ENCODE data around the gene ABCD3.
A peak's percentile ranks its signal among the peaks of the same experiment; 100 is the strongest.

ABCD3 gene

DNA sequence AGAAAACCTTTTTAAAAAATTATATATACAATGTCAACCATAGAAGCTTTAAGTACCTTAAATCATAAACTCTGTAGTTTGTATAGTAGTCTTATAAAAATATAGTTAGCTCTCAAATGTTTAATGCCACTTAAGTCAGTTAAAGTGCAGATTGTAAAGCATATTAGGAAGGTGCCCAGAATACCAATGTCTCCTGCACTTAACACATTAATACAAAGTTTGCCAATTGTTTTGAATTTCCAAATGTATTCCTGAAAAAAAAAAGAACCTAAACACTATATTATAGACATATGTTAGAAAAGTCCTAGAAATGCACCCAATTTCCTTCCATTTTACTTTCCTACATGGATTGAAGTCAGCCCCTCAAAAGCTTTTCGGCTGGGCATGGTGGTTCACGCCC, 111.2 kb downstream of the ABCD3 start:
- DNase-seq = no peak

DNA sequence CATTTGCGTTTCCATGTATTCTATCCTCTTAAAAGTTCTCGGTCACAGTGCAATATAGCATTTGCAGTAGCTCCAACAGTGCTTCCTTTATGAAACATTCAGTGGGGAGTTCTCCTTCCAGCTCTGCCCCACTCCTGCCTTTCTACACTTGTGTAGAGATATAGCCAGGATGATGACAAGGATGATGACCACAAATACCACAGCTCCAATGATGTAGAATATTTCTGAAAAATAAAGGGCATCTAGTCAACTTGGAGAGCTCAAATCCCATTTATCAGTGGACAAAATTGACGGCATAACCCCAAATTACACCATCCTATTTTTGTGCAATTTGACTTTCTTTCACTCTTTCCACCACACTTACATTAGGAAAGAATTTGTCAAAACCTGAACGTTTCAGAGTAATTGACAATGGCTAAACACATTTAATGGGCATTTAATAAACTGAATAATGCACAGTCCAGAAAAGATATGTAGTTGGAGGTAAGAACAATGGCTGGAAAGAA, 112.2 kb downstream of the ABCD3 start:
- no peak for DNase-seq

DNA sequence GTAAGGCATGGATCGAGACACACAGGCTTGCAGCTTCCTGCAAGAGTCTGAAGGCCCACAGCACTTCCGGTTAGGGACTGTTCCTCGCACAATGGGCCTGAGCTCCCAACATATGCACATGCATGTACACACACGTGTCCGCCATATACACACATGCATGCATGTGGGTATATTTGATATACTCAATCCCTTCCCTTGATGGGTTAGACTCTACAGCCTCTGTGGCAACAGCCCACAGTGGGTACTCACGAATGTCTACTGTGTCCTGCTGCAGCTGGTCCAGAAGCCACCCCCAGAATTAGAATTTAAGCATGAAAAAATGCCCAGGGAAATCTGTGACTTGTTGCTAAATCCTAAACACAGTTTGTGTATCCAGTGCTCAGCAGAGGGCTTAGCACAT, 113.5 kb downstream of the ABCD3 start:
- no peak for DNase-seq

DNA sequence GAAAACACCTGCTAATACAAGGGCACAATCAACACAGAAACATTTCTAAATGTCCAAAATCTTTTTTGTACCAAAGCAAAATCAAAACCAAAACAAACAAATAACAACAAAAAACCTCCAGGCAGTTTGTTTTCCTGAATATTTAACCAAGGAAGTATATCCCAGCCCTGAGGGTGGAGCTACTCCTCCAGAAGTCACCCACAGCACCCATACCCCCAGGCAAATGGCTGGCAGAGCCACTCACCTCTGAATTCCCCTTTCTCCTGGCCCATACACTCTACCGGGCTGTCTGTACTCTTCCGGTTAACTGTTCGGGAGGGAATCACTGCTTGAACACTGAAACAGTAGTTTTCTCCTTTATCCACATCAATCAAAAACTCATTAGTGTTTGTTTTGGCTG, 113.9 kb downstream of the ABCD3 start:
- peak; percentile 62 for DNase-seq

DNA sequence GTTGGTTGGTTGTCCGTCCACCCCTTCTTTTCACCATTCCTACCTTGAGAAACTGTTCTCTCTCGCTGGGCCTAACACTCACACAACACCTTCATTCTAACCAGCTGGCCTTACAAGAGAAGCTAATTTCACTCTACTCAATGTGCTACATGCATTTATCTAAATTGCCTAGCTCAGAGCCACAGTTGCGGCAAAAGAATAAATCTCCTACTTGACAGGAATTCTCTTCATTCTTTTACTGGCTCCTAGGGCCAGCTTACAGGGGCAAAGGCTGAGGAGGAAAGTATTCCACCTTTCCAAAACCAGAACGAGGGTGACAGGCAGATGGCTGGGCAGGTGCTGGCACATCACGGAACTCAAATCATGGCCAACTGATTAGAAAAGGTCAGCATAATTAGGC, 116.9 kb downstream of the ABCD3 start:
- DNase-seq = no peak

DNA sequence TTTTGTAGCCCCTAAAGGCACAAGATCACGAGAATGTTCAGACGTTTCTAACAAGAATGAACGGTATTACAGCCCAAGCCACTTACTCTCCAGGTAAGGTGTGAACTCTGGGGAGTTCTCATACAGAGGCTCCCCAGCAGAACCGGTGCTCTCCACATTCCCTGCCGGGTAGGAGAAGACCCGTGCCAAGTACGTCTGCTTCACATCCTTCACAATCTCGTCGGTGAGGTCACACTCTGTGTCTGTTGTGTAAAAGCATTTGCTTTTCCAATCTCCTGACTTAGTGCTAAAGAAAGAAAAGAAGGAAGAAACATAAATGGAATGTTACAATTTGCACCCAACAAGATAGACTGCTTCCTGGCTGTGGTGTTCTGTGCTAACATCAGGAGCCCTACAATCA, 117.7 kb downstream of the ABCD3 start:
- DNase-seq = no peak

DNA sequence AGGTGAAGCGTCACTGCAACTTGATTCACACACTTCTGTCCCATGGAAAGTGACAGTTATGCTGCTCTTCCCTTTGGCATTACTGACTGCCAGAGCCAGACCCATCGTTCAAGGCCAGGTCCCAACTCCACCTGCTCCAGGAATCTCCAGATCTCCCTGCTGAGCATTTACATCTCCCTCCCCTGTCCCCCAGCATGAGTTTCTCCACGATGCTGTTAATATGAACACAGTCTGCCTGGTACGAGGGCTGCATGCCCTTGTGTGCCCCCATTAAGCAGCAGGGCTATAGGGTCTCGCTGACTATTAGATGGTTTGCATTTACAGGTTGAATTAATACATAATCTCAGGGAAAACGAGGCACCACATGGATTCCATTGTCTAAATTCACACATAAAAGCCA, 119.1 kb downstream of the ABCD3 start:
- DNase-seq = no peak

DNA sequence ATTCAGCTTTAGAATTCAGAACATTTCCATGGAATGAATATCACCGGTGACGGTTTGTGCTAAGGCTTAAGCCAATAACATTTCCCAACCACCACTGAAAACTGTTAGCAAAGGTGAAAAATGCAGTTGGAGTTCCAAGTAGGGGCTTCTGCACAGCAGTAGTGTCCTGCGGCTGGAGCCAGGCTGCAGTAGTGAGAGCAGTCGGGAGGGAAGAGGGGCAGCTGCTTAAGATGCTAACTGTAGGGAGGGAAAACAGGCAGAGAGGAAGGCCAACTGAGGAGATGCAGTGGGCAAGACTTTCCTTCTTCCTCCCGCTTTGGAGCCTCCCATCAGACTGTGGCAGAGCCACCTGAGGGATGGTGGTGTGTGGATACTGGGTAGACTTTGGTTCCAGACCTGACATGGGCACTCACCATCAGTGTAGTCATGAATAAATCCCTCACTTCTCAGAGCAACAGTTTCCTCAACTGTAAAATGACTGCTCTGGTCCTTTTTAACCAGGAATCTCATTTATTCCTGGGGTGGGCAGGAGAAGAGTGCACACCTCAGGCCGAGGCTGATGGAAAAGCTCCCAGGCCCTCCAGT, 120.1 kb downstream of the ABCD3 start:
- DNase-seq = no peak

DNA sequence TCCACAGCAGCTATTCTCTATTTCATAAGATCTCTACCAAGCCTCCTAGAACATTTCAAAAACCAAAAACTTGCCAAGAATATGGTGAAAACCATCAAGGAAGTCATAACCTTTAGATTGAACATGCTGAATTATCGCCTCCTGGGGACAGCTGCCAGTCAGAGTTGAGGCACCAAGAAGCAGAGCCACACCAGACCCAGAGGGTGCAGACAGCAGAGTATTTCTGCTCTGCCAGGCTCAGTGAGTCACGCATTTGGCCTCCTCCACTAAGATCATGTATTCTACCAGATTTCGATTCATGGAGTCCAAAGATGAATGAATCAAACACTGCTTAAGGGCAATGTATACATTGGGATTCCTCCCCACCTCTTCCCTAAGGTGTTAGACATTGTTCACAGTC, 121.3 kb downstream of the ABCD3 start:
- DNase-seq = no peak

DNA sequence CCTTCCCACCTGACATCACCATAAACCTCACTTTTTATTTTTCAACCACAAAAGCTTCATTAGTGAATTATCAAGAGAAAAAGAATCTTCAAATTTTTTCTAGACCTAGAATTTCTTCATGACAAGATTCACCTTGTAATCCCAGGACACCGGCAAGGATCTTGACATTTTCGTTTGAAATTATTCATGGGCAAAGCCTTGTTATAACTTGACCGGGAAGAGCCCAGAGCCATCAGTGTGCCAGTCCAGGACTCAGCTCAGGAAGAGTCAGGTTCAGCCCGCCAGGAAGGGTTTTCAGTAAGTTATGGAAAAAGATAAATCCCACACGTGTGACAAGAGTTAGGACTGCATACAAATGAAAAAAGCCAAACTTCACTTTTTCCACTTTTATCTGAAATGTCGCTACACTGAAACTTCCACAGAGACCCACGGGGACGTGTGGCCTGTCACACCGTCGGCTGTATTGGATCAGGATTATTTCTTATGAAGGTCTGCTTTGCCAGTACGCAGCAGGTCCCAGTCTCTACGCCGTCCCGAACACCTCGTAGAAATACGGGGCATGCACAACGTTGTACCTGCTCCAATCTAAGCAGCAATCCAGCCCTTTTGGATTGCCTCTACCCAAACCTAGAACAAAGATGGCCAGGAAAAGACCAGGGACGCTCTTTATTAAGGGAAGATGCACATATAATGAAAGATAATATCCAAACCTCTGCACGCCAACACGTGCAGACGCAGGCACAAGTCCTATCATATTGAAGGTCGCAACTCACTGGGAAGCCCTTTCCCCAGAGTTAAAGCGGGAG, 122.5 kb downstream of the ABCD3 start:
- no peak for DNase-seq

DNA sequence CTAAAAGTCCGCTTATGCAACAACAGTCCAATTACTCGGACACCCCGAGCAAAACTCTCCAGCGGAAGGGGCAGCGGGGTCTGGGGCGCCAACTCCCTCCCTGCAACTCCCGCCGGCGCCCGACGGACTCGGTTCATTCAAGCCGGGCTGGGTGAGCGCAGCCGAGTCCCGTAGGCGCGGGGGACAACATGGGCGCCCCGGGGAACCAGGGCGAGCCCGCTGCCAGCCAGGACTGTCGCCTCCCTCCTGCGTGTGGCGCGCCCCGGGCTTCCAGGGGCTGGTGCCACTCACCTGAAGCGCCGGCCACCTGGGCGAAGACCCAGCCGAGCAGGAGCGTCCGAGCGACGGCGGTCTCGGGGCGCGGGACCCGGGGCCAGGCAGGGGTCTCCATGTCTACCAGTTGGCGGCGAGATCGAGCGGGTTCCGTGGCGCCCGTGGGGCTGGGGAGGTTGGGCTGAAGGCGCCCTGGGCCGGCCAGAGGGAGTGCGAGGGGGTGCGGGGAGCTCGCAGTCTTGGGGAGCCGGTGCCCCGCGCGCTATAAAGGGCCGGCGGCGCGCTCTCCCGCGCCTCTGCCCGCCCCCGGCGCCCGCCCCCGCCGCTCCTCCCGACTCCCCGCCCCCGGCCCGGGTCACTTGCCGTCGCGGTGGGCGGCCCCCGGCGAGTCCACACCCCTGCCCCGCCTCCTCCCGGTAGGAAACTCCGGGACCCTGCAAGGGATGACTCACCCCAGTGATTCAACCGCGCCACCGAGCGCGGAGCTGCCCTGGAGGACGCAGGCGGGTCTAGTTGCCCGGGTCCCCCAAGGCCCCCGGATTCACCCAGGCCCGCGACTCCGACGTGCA, 123.3 kb downstream of the ABCD3 start, which contains the start of gene F3:
TSS of gene F3 (minus strand) at position 514 of the 842 bp plus-strand sequence. CDS start at position 391, 123 bp downstream.
- peak; percentile 97 for DNase-seq

DNA sequence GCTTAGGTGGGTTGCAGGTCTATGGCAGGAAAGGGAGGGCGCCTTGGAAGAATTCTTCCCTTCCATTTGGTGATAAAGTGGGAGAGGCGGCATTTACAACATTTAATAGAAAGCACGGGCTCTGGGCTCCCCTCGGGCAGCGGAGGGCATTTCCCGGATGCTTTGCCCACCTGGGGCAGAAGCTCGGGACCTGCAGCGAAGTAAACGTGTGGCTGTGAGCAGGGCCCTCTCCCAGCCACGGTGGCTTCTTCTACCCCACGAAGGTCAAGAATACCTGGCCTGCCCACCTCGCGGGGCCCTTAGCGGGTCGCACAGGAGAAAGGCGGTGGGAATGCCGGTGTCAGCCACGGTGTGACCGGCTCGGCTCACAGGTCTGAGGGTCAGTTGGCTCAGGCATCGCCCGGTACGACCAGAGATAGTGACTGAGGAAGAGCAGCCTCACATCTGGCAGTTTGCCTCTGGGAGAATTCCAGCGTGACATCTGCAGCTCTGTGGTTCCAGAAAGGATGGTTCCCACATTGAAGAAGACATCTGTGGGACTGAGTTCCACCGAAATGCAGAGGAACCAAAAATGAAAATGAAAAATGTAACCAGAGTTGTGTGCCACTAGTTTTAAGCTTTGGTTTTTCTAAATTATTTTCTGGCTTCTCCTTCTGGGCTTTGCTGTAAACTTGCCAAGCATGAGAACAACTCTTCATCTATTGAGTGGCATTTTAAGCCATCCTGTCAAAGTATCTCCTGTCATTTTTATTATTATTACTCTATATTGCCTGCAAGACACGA, 124.1 kb downstream of the ABCD3 start:
- peak; percentile 77 for DNase-seq

DNA sequence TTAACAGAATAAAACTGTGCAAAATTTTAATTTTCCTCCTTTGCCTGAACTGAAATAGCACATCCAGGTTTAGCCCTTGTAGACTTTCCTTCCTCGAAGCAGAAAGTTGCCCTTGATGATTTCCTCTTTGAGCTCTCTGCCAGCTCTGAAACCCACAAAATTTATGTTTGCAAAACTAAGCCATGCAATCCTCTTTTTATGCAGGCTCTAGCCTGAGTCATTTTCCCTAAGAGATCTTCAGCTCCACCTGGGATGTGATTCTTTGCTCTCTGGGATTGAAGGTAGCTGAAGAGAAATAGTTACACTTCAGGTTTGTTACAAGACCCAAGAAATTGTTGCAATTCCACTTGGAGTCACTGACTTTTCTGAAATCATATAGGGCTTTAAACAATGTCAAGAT, 124.8 kb downstream of the ABCD3 start:
- peak; percentile 50 for DNase-seq

DNA sequence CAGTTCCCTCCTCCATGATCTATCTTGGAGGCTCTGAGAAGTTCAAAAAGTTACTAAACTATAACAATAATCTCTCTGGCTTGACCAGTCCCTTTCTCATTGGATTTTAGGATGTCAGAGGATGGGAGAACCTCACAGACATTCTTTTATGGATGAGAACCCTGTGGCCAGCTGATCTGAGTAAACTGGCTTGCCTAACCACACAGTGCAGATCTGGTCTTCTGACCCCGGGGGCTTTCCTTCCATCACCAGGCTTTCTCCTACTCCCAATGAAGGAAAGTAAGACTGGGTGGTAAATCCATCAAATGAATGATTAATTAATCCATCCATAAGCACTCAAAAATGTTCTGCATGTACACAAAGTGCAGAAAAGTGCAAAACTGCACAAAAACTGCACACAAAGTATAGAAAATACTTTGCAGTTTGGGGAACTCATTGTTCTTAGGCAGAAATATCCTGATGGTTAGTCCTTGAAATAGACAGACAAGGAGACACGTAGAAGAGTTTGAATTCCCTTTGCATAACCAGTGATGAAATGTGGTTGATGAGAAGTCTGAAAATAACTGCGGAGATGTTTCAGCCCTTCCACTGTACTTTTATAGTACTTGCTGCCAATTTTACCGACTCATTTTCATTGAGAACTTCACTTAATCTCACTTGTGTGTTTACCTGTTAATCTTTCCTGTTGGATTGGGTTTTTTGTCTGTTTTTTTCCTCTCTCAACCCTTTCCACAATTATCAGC, 125.9 kb downstream of the ABCD3 start:
- DNase-seq = no peak

DNA sequence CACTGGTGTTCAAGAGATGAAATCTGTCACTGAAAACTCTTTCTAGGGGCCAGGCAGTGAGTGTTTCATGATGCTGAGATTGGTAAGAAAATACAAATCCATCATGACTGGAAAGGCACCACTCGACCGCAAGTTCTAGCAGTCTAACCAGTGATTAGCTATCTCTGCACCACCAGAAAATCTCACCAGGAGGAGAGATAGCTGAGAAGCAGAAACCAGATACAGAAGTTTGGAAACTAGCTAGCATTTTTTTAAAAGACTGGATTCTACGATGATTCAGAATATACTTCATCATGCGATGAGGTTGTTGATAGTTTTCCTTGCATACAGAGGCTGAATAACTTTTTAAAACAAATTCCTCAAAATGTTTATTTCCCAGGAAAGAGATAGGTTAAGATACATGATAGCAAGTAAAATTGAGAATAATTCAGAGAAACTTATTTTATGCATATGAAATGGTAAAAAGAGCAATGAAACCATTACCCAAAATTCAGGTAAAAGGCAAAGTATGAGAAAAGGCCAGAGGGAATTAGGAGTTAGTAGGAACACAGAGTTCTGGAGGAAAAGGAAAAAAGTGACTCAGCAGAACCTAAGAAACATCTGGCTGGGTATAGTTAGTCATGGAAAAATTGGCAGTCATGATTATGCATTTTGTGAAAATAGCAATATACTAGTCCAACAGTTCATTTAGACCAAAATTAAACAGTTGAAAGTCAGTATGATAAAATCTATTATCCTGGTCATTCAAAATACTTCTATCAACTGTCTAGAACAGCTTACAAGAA, 126.7 kb downstream of the ABCD3 start:
- DNase-seq = no peak

DNA sequence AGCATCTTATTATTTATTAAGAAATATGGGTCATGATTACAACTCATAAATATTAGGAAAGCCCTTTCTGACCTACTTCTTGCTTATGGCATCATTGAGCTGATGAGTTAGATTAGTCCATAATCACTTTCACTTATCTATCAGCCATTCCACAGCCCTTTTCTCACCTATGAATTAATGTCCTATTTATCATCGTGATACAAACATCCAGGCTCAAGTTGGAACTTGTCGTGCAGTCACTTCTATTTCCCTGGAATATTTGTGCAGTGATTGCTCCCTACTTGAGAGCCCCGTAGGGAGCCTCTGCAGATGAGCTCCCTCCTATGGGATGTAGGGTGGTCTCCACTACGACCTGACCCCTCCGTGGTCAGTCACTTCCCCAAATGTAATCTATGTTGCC, 131.5 kb downstream of the ABCD3 start:
- no peak for DNase-seq

DNA sequence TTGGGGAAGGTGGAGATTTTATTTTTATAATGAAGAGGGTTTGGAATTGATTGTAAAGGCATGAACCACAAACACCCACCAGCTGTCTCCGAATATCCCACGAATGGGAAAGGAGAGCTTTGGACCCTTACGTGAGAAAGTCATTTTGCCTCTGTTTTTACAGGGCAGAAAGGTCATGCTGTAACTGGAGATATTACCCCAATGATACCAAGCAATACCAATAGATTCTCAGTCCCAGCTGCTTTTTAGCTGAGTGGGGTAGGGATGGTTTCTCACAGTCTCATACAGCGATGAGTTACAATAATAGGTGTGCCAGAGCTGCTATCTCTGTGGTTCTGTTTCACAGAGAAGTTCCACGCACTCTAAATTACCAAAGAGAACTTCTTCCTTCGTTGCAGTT, 132.2 kb downstream of the ABCD3 start:
- no peak for DNase-seq

DNA sequence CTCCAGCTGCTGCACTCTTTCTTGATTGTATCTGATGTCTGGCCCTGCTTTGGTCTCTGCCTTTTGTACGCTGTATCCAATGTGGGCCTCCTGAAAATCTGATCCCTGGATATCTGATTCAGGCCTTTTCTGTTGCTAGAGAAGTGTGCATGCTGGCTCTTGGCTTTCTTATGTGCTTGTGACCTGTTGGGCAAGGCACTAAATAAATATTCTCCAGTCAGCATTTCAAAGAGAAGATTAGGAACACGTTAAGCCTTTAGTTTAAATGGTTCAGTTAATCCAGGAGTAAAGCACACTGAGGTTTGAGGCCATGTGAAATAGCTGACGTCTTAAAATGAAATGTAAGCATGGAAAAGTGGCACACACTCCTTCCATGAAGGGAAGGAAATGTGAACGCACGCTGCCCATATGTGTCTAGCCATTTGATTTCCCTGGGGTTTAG, 132.6 kb downstream of the ABCD3 start:
- no peak for DNase-seq

DNA sequence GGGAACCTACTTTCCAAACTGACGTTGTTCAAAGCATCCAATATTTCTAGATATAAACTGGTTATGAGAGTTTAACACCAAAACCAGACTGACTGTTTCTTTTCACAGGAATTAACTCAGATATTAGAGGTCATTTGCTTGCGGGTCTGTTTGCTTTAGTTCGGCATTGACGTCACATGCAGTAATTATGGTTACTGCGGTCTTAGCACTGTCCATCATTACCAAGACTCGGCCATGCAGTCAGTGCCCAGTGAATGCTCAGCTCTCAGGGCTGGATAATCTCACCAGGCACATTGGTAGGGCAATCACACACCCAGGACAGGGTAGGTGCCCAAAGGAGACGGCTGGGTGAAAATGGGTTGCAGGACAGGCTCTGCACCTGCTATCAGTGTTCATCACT, 133.3 kb downstream of the ABCD3 start:
- no peak for DNase-seq

DNA sequence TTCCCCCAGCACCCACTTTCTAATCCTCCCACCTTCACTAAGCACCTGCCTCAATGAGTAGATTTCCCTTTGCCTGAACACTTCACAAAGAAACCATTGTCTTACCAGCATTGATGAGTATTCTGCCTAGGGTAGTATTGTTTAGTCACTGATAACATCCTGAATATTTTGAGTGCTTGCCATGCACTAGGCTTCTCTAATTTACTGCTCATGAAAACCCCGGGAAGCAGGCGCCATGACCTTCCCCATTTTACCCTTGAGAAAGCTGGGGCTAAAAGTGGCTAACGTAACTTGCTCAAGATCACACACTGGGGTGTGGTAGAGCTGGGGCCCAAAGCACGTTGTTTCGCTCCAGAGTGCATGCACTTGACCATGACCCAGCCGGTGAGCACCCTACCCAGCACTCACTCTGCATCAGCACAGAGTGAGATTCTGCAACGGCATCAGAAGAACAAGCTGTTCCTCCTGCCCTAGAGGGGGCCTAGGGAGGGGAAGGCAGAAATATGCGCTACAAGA, 133.9 kb downstream of the ABCD3 start:
- no peak for DNase-seq

DNA sequence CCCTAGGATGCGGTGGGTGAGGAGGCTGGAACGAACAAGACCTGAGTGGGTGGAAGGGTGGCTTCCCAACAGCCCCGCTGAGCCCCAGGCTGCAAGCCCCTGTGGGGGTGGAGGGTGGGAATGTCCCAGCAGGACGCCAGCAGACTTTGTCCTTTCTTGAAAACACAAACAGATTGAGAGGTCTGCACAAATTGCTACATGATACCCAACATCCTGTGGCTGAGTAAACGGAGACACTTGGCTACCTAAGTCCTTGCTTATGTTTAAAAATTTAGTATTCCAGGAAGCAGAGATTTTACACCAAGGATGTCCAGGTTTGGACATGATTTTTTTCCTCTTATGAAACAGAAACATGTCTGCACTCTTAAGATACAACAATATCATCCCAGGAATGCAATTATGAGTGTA, 135.1 kb downstream of the ABCD3 start:
- DNase-seq = peak; percentile 68
